Retinal pigment epithelial cell (primary cell): Measurements from ENCODE around the gene PAM.

Source experiments
- DNase-seq: peaks from one replicate; pipeline ENCODE4 v3.0.0-alpha.2; 2010; ENCODE audit warnings: low read depth
- H3K4me3 ChIP-seq: 2 replicates; pipeline ENCODE4 v1.5.1; 2011; ENCODE audit warnings: mild to moderate bottlenecking, low read length, control low read depth, moderate library complexity
- TF ChIP-seq, protein P1 (sequence below): conservative IDR thresholded peaks from 2 replicates; pipeline ENCODE4 v1.5.1; 2011; ENCODE audit warnings: low read depth, low read length, control low read depth, inconsistent platforms

The PAM gene

GRCh38 chr5:102956599-102956998 is 201.5 kb downstream of the PAM start:
- TF ChIP-seq, protein P1, sequence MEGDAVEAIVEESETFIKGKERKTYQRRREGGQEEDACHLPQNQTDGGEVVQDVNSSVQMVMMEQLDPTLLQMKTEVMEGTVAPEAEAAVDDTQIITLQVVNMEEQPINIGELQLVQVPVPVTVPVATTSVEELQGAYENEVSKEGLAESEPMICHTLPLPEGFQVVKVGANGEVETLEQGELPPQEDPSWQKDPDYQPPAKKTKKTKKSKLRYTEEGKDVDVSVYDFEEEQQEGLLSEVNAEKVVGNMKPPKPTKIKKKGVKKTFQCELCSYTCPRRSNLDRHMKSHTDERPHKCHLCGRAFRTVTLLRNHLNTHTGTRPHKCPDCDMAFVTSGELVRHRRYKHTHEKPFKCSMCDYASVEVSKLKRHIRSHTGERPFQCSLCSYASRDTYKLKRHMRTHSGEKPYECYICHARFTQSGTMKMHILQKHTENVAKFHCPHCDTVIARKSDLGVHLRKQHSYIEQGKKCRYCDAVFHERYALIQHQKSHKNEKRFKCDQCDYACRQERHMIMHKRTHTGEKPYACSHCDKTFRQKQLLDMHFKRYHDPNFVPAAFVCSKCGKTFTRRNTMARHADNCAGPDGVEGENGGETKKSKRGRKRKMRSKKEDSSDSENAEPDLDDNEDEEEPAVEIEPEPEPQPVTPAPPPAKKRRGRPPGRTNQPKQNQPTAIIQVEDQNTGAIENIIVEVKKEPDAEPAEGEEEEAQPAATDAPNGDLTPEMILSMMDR: no peak
- no peak for DNase-seq
- no peak overlapping the region for H3K4me3 ChIP-seq

GRCh38 chr5:102957141-102957540 is 202.0 kb downstream of the PAM start:
- TF ChIP-seq, protein P1: no peak
- DNase-seq: no peak
- H3K4me3 ChIP-seq: no peak overlapping the region

- TF ChIP-seq, protein P1: no peak
- H3K4me3 ChIP-seq: no peak overlapping the region
- DNase-seq: peak; percentile 61
These were observed 203.4 kb downstream of the PAM start for GRCh38 chr5:102958481-102959011.

- peak; percentile 91 for DNase-seq
- TF ChIP-seq, protein P1: no peak
- no peak overlapping the region for H3K4me3 ChIP-seq
These were observed 203.9 kb downstream of the PAM start for GRCh38 chr5:102959055-102959454.

DNA sequence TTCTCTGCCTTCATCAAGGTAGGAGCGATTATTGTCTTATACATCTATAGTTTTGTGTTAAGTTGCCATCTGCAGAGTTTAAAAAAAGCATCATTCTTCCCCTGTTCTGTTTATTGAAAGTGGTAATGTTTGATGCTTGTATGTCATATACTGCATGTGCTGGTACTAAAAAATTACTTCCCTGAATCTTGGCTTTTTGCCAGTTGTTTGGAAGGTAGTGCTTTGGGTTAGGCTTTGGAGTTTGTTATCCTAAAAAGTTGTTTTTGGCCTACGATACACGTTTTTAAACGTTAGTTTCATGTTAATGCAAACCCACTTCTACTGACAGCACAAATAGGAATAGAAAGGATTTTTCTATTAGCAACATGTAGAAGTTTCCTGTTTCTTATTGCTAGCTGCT is 206.6 kb downstream of the PAM start:
- TF ChIP-seq, protein P1: no peak
- no peak for DNase-seq
- H3K4me3 ChIP-seq: no peak overlapping the region

- TF ChIP-seq, protein P1: no peak
- H3K4me3 ChIP-seq: no peak overlapping the region
- DNase-seq: no peak
These were observed 210.5 kb downstream of the PAM start for GRCh38 chr5:102965653-102966052.

GRCh38 chr5:102969641-102970040 is 214.5 kb downstream of the PAM start:
- no peak for DNase-seq
- TF ChIP-seq, protein P1: no peak
- H3K4me3 ChIP-seq: no peak overlapping the region
